DMS53 treated with DMSO at 0.1 percent for 48 hours (cell line): ENCODE results near the gene SLC22A3.

Experiments
- DNase-seq: peaks from one replicate; lab custom pipeline; 2025; ENCODE audit not compliant: unreplicated experiment; lab: John Stamatoyannopoulos, UW

Gene SLC22A3

DNA sequence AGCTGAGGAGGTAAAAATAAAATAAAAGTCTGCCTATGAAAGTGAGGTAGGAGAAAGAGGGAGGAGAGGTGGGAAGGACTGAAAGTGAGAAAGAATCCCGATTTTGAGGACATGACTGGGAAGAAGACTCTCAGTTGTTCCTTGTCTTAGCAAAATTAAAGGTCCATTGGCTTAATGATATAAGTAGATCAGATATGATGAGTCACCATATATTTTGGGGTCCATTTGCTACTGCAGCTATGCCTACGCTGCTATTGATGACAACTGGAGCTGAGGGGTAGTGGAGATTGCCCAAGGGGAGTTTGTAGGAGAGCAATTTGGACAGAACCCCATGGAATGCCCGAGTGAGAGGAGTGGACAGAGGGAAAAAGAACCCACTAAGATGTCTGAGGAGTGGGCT lies 15.1 kb upstream of the SLC22A3 start:
- DNase-seq, result no peak

- peak; percentile 9 for DNase-seq
These were observed 14.3 kb upstream of the SLC22A3 start for GRCh38 chr6:160333841-160334240.

DNA sequence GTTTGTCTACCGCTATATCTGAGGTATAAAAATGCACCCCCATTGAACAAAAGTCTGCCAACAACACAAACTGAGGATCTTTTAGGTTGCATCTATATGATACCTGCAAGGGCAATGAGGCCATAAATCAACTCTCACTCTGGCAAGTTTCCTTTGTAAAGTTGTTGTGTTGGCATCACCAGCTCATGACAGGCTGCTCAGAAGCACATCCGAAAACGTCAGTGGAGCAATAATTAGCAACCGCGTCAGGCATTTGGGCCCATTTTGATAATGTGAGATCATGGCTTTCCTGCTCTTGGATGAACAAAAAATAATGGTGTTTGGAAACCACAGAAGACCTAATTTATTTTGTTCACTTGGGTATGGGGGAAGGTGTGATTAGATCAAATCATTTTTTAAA lies 12.0 kb upstream of the SLC22A3 start:
- DNase-seq, result no peak

DNA sequence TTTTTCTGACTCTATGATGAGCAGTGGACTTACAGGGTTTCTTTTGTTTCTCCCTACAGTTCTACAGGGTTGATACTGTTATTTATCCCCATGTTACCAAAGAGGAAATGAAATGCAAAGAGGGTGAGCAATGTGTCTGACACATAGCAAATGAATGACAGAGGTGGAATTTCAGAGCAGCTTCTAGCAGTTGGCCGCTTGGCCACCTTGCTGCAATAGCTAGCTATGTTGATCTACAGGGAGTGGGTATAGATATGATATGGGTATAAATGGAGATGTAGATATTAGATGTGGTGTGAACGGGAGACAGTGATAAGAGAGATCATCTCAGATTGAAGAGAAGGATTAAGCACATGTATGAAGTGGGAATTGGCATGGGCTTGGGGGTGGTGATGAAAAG lies 10.9 kb upstream of the SLC22A3 start:
- DNase-seq, result no peak

DNA sequence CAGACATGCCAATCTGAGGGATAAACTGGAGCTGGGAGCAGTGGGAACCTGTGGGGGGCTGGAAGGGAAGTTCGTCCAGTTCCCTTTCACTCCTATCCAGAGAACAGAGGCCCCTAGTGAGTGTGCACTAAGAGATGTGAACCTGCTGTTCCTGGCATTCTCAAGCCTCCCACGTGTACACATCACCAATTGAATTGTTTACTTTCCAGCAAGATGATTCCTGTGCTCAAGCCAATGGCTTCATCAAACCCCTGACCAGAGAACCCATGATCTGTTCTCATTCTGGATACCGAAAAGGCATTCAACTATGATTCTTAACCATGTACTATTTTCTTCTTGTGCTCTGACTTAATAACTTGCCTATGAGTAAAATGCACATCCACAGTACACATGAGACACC lies 10.2 kb upstream of the SLC22A3 start:
- no peak for DNase-seq

- DNase-seq, result no peak
These were observed 5.0 kb upstream of the SLC22A3 start for GRCh38 chr6:160343144-160343543.

GRCh38 chr6:160344271-160344670 lies 3.9 kb upstream of the SLC22A3 start:
- no peak for DNase-seq

GRCh38 chr6:160347259-160348222 lies 637 bp upstream of the SLC22A3 start:
- DNase-seq, result no peak

GRCh38 chr6:160349020-160349441 lies 853 bp downstream of the SLC22A3 start:
- DNase-seq, result no peak

- no peak for DNase-seq
These were observed 1.7 kb downstream of the SLC22A3 start for GRCh38 chr6:160349814-160350350.

- DNase-seq, result no peak
These were observed 5.8 kb downstream of the SLC22A3 start for GRCh38 chr6:160353950-160354496.

- DNase-seq, result peak; percentile 4
These were observed 6.8 kb downstream of the SLC22A3 start for GRCh38 chr6:160355001-160355400.

DNA sequence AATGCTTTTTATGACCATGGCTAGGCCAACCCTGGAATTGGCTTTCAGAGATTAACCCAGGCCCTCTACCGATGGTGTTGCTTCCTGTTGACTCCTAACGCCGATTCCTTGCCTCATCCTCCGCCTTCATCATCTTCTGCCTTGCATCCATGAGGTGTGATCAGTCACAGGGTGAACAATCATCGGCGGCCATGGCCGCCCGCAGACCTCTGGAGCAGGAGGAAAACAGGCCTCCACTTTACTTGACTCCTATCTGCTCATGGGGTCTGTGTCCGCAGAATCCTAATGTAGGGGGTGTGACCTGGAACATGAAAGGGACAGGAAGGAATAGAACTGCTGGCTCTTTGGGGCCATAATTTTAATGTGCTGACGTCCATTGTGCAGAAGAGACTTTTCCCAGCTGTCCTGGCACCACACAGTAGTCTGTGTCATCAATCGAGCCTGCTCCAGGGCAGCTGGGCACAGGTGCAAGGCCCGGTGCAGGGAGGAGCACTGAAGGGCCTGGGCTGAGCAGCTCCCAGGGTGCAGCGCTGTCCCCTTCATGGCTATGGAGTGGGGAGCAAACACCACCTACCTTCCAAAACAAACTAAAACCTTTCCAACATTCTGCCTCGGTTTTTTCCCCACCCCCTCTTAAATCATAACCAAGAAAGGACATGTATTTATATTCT lies 8.0 kb downstream of the SLC22A3 start:
- peak; percentile 29 for DNase-seq

- DNase-seq, result no peak
These were observed 8.9 kb downstream of the SLC22A3 start for GRCh38 chr6:160357088-160357487.

- no peak for DNase-seq
These were observed 10.3 kb downstream of the SLC22A3 start for GRCh38 chr6:160358225-160359119.

GRCh38 chr6:160360955-160361354 lies 12.8 kb downstream of the SLC22A3 start:
- no peak for DNase-seq

DNA sequence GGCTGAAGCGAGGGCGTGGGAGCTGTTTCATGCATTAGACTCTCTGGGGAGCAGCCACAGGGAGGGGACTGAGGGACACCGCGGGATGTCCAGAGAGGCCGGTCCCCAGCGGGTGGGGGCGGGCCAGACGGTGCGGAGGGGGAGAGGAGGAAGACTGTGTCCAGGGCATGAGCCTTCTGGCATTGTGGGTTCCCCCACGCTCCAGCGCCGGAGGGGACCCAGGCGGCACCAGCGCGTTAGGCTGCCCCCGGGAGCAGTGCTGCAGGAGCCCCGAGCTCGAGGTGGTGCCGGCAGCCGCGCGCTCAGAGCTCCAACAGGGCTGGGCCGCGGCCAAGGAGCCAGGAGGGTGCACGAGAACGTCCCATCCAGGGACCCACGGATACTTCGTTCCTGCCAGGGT lies 14.4 kb downstream of the SLC22A3 start:
- DNase-seq, result no peak

DNA sequence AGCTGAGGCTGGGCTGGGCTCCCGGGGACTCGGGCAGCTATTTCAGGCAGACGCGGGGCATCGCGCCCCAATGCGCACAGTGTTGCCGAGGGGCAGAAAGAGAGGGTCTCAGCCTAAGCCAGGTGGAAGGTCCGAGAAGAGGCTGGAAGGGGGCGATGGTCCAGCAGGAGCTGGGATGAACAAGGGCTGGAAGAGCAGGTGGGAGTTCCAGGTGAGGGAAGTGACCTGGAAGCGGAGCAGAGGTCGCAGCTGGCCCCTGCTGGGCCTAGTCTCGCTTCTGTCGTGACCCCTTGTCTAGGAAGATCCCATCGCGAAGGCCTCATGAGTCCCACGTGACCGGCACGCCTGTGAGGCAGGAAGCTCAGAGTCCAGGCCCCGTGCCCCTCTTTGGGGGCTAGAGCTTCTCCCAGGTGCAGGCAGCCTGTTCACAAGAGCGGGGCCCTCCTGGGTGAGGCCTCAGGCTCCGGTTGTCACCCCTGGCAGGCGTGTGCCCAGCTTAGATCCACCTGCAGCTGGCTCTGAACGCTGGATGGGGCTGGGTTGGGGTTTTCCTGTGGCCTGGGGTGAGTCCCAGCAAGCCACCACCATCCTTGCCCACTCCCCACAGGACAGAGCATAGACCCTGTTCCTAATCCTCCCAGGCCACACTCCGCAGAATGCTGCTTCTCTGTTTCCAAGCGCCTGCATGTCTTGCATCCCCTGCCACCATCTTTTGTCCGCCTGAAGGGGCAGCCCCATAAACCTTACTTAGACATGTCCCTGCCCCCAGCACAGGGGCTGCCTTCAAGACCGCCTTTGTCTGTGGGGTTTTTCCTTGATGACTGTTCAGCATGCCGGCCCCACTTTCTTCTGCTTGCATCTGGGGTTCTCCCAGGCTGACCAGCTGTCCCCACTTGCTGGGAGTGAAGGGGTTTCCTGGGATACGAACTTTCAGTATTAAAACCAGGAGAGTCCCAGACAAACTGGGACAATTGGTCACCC lies 15.1 kb downstream of the SLC22A3 start:
- no peak for DNase-seq

- no peak for DNase-seq
These were observed 16.9 kb downstream of the SLC22A3 start for GRCh38 chr6:160365117-160365516.
